Body of pancreas (tissue), 4 donors: ENCODE measurements around the gene TMEM121.

Experiments
- CTCF ChIP-seq, 7 experiments: fragments of 450-650 bp in 4 of 7; fragments of 200-600 bp in 3 of 7; sonication (generic) in 3 of 7; IDR thresholded peaks; one replicate each; pipeline ENCODE4 v1.5.1; 2016 to 2019; ENCODE audit warnings: antibody characterized with exemption in 7 of 7
- POLR2A ChIP-seq, 3 donors: fragments of 450-650 bp; IDR thresholded peaks; one replicate each; pipeline ENCODE4 v1.6.1; 2016; ENCODE audit warnings: antibody characterized with exemption in 3 of 3, mild to moderate bottlenecking in 2 of 3

- no peak for TF ChIP-seq POLR2A (IDR thresholded peaks at IDR 0.05)
- no peak for TF ChIP-seq CTCF (IDR thresholded peaks at IDR 0.05)
Observed at GRCh38 chr14:105484069-105484996, 42.0 kb upstream of the TMEM121 start.
